ENCODE results near the gene HSD17B4. TPM values are rescaled to one million over a fixed set of nuclear protein-coding genes. Genes with fewer than 3 reads are reported as not detected.

HSD17B4 gene
- total RNA-seq, 1 experiment from 2014 or later: 269 TPM

DNA sequence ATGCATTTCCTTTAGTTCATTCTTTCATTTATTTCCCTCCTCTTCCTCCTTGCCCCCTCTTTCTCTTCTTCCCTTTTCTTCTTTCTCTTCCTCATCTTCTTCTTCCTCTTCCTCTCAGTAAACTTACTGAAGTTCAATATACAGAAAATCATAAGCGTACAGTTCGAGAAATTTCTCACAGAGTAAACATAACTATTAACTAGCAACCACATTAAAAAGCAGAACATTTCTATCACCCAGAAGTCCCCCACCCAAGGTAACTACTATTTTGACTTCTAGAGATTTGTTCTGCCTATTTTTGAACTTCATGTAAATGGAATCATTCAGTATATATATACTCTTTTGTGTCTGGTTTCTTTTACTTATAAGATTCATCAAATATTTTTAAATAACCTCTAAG, 48.3 kb upstream of the HSD17B4 start:
- H3K27me3 ChIP-seq (ENCODE audit: insufficient read depth, low read length): no peaks in the 10 kb centered on the region
- H4K91ac ChIP-seq (ENCODE audit: insufficient read length, low read depth, low read length): no peak overlapping the region
- no peak overlapping the region for H2BK120ac ChIP-seq (ENCODE audit: low read depth, low read length, poor library complexity, severe bottlenecking)
- WGBS (ENCODE audit: extremely low coverage, insufficient read length, low lambda C conversion rate): no CpG with 5 or more reads among the region's 2 CpGs
- no peak overlapping the region for H4K8ac ChIP-seq (replicated peaks; ENCODE audit: insufficient read length, low read depth, low read length)
- no peak overlapping the region for H2BK12ac ChIP-seq (ENCODE audit: insufficient read length, low read depth, low read length)
- no peak overlapping the region for H3K23ac ChIP-seq (ENCODE audit: insufficient read length, low read depth, low read length)
- no peaks in the 10 kb centered on the region for H3K23me2 ChIP-seq (ENCODE audit: insufficient read length, low read depth, low read length, poor library complexity, severe bottlenecking)
- H3K56ac ChIP-seq (ENCODE audit: insufficient read length, low read depth, low read length): no peak overlapping the region
- no peak overlapping the region for H3K27ac ChIP-seq (ENCODE audit: insufficient read length, low read depth, low read length)
- Mint-ChIP-seq H3K27me3 (ENCODE audit: low read depth) (no peaks in the 10 kb centered on the region), H3K4me1 (peaks cover 24 to 25% of the 10 kb centered on the region in 2 experiments), H3K4me3 (no peak overlapping the region), H3K9me3 (no peaks in the 10 kb centered on the region; a peak in 1 of 5 replicates), H3K27ac (peak overlapping the region in 1 of 3 experiments; percentile 26; a peak in 1 of 7 replicates), H3K36me3 (ENCODE audit: insufficient read depth in 1 of 3, low read depth in 3 of 3) (no peaks in the 10 kb centered on the region)
- H3K79me2 ChIP-seq (ENCODE audit: insufficient read depth, low read length): no peaks in the 10 kb centered on the region
- no peak overlapping the region for H2BK20ac ChIP-seq (ENCODE audit: low read depth, low read length, poor library complexity, severe bottlenecking)
- TF ChIP-seq, protein P1, sequence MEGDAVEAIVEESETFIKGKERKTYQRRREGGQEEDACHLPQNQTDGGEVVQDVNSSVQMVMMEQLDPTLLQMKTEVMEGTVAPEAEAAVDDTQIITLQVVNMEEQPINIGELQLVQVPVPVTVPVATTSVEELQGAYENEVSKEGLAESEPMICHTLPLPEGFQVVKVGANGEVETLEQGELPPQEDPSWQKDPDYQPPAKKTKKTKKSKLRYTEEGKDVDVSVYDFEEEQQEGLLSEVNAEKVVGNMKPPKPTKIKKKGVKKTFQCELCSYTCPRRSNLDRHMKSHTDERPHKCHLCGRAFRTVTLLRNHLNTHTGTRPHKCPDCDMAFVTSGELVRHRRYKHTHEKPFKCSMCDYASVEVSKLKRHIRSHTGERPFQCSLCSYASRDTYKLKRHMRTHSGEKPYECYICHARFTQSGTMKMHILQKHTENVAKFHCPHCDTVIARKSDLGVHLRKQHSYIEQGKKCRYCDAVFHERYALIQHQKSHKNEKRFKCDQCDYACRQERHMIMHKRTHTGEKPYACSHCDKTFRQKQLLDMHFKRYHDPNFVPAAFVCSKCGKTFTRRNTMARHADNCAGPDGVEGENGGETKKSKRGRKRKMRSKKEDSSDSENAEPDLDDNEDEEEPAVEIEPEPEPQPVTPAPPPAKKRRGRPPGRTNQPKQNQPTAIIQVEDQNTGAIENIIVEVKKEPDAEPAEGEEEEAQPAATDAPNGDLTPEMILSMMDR (conservative IDR thresholded peaks at IDR 0.05): no peak
- no peak for DNase-seq
- no peak overlapping the region for H4K5ac ChIP-seq (ENCODE audit: insufficient read length, low read depth, low read length)
- H3K18ac ChIP-seq (ENCODE audit: insufficient read length, low read depth, low read length): no peak overlapping the region
- no peak overlapping the region for H3K9ac ChIP-seq (ENCODE audit: extremely low read depth, insufficient read length, low read length)
- H2BK15ac ChIP-seq (ENCODE audit: low read depth, low read length): no peak overlapping the region
- H3K9me3 ChIP-seq (ENCODE audit: control insufficient read depth, low read depth, low read length): no peaks in the 10 kb centered on the region
- no peak overlapping the region for H3T11ph ChIP-seq (ENCODE audit: low read length)
- no peak overlapping the region for H2AK5ac ChIP-seq (ENCODE audit: insufficient read length, low read length)
- no peak overlapping the region for H2AFZ ChIP-seq (ENCODE audit: low read length)
- no peak overlapping the region for H3K4ac ChIP-seq (ENCODE audit: low read depth, low read length)
- no peak overlapping the region for H3K14ac ChIP-seq (ENCODE audit: insufficient read depth, low read length)
- no peak overlapping the region for H3K4me2 ChIP-seq (ENCODE audit: insufficient read depth, insufficient read length, low read length)
- peaks cover 3% of the 10 kb centered on the region; the same call in 1 of the 2 replicates for H3K4me1 ChIP-seq (ENCODE audit: insufficient read depth, low read length)
- no peaks in the 10 kb centered on the region for H4K20me1 ChIP-seq (ENCODE audit: control insufficient read depth, insufficient read depth, insufficient read length)
- no peak overlapping the region for H2BK5ac ChIP-seq (ENCODE audit: insufficient read length, low read length)
- no peaks in the 10 kb centered on the region for H3K79me1 ChIP-seq (ENCODE audit: insufficient read depth, low read depth, low read length, poor library complexity, severe bottlenecking)

All from H9 (cell line).